ENCODE measurements around the gene ALOX5.

GRCh38 chr10:45383682-45384330 is 9.8 kb downstream of the ALOX5 start:
- TF ChIP-seq CTCF (IDR thresholded peaks at IDR 0.05), result no peak
- TF ChIP-seq EZH2 (IDR thresholded peaks at IDR 0.05), result no peak
